DMS153 treated with DMSO at 0.1 percent for 48 hours (cell line): ENCODE data around the gene ERAP2.

Experiments used
- DNase-seq: peaks from one replicate; lab custom pipeline; 2025; ENCODE audit not compliant: unreplicated experiment; lab: John Stamatoyannopoulos, UW

ERAP2 gene

DNA sequence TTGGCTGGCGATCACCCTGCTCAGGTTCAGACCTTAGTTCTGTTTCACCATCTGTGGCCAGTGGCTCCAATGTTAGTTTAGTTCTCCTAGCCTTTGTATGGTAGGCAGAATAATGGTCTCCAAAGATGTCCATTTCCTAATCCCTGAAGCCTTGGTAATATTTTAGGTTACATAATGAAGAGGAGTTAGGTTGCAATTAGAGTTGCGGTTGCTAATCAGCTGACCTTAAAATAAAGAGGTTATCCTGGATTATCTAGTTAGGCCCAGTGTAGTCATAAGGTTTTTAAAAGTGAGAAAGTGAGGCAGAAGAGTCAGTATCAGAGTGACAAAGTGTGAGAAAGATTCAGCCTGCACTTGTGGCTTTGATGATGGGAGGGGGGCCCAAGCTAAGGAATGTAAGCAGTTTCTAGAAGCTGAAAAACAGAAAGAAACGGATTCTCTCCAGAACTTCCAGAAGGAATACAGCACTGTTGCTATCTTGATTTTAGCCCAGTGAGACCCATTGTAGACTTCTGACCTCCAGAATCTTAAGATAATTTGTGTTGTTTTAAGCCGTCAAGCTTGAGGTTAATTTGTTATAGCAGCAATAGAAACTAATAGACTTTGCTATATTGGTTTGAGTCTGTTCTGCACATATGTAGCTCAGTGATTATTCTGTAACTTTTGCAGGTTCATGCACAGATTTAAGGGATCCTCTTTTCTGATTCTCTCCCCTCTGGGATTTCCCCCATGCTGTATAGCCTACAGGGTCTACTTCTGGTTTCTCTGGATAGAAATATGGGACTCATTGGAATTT is 81.2 kb downstream of the ERAP2 start:
- DNase-seq = no peak

DNA sequence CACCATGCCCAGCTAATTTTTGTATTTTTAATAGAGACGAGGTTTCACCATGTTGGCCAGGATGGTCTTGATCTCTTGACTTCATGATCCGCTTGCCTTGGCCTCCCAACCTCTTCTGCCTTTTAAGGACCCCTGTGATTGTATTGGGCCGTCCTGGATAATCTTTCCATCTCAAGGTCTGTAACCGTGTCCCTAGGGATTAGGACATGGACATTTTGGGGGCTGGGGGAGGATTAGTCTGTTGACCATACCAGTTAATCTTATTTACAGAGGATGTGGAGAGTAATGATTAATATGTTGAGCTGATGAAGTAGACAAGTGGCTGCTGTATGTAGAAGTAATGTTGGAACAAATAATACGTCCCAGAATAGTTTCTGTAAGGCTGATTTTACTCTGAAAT is 82.7 kb downstream of the ERAP2 start:
- no peak for DNase-seq

DNA sequence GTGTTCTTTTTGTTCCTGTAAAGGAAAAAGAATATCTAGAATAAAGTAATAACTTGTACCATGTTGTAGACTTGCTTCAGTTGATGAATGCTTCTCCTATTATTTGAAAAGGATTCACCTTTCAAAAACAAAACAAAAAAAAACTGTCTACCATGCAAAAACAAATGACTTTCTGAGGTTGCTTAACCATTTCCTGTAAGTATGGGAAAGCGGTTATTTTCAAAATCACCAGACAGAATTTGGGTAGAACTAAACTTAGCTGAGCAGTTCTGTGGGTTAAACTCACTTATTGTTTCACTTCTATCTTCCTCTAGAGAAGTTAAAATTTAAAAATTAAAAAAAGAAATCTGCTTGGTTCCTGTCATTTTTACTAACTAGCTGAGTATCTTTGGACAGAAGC is 84.8 kb downstream of the ERAP2 start:
- DNase-seq = no peak

- no peak for DNase-seq
These were observed 86.3 kb downstream of the ERAP2 start for GRCh38 chr5:96962540-96962991.

DNA sequence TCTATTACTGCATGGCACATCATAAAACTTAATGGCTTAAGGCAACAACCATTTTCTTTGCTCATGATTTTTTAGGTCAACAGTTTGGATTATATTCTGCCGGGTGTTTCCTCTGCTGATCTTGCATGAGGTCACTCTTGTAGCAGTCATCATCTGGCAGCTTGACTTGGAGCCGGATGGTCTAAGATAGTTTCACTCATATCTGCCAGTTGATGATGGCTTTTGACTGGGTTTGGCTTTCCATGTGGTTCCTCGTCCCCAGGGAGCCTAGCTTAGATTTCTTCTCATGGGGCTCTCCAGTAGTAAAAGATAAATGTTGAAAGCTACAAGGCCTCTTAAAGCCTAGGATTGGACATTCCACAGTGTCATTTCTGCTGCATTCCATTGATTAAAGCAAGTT is 87.0 kb downstream of the ERAP2 start:
- DNase-seq = no peak

GRCh38 chr5:96966801-96967200 is 90.5 kb downstream of the ERAP2 start:
- no peak for DNase-seq

- no peak for DNase-seq
These were observed 91.1 kb downstream of the ERAP2 start for GRCh38 chr5:96967400-96967799.

GRCh38 chr5:96968074-96968473 is 91.8 kb downstream of the ERAP2 start:
- DNase-seq = no peak

DNA sequence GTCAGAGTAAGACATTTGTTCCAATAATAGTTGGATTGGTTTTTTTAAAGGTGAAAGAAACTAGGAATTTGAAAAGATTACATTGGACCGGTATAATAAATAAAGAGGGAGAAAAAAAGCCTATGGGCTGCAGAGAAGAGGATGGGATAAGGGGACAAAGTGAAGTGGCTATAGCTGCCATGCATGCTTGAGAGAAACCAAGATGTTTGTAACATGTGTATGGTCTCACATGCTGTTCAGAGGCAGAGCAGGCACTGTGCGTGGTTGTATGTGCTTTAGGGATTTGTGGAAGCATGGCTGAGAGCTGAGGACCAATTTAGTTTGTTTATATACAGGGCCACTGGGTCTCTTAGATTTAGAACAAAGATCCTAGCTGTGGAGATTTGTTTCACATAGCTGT is 92.3 kb downstream of the ERAP2 start:
- DNase-seq = no peak
